IPS-NIHi7 (cell line): ENCODE data around the gene LRP1B.

Source experiments
- DNase-seq: peaks from one replicate; pipeline ENCODE4 v3.0.0; 2012; ENCODE audit warnings: mixed read lengths; ENCODE audit errors: extremely low spot score

Gene LRP1B

DNA sequence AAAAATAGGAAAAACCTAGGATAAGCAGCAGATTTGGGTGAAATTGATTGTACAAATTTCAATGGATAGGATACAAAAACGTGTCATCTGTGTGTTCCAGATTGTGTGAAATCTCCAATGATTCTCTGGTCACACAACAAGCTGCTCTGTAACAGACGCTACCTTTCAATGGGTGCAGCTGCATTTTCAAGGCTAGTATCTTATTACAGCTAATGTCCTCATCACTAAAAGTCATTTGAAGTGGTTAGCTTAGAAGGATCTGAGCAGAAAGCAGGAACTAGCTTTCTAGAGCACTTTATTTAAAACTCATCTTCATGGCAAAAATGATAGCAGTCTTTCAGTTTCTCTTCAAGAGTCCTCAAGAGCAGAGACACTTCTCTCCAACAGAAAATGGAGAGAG, 364.6 kb downstream of the LRP1B start:
- DNase-seq, result no peak

DNA sequence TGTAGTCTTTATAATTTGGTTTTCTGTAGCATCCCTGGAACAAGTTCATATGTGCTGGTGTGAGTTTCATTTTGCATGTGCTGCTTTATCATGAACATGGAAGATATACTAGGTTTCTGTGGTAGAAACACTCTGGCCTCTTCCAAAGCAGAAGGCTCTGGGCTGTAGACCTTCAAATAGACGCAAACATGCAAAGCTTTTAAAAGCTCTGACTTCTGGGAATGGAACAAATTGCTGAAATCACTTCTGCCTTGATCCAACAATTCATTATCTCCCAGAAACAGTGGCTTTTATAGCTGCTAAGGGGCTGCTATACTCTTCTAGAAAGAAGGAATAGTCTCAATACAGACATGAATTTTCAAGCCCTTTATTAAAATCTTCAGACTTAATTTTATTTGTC, 382.2 kb downstream of the LRP1B start:
- DNase-seq, result no peak

DNA sequence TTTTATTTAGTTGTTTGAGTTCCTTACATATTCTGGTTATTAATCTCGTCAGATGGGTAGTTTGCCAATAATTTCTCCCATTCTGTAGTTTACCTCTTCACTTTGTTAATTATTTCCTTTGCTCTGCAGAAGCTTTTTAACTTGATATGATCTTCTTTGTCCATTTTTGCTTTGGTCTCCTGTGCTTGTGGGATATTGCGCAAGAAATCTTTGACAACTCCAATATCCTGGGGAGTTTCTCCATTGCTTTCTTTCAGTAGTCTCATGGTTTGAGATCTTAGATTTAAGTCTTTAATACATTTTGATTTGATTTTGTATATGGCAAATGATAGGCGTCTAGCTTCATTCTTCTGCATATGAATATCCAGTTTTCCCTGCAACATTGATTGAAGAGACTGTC, 389.2 kb downstream of the LRP1B start:
- no peak for DNase-seq

GRCh38 chr2:141737492-141738255, 393.1 kb downstream of the LRP1B start:
- no peak for DNase-seq

GRCh38 chr2:141736466-141736865, 394.4 kb downstream of the LRP1B start:
- DNase-seq, result no peak

GRCh38 chr2:141728886-141729285, 401.9 kb downstream of the LRP1B start:
- peak; percentile 8 for DNase-seq

DNA sequence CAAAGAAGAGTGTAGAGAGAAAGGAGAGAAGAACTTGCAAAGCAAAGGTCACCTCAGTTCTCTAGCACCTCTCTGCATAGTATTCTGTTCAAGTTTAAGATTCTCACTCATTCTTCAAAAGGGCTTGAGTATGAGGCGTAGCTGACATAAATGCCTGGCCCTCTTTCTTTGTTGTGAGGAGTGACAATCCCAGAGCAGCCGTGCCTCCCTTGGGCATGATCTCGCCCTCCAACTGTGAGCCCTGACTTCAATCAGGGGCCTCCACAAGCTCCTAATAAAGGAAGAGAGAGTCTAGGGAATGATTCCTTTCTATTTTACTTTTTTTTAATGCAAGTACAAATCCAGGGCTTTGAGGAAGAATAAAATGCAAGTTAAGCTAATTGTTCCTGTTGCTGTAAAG, 402.7 kb downstream of the LRP1B start:
- peak; percentile 13 for DNase-seq

DNA sequence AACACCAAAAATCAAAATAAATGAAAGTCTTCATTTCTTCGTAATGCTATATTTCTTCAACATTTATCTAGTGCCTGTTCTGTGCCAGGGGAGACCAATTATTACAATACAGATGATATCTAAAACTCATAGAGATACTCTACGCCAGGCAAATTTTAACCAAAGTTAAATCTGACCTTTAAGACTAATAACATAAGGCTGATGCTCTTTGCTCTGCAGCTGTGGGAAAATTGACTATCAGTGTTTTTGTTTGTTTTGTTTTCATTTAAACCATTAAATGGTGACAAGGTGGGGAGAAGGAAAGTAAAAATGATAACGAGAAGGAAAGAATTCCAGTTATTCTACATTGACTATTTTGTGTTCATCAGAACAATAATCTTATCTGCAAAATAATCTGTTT, 406.4 kb downstream of the LRP1B start:
- no peak for DNase-seq

- no peak for DNase-seq
Measured at GRCh38 chr2:141723814-141724213, 407.0 kb downstream of the LRP1B start.

- no peak for DNase-seq
Measured at GRCh38 chr2:141720476-141720875, 410.3 kb downstream of the LRP1B start.

GRCh38 chr2:141714496-141714895, 416.3 kb downstream of the LRP1B start:
- no peak for DNase-seq

GRCh38 chr2:141711627-141712026, 419.2 kb downstream of the LRP1B start:
- no peak for DNase-seq

DNA sequence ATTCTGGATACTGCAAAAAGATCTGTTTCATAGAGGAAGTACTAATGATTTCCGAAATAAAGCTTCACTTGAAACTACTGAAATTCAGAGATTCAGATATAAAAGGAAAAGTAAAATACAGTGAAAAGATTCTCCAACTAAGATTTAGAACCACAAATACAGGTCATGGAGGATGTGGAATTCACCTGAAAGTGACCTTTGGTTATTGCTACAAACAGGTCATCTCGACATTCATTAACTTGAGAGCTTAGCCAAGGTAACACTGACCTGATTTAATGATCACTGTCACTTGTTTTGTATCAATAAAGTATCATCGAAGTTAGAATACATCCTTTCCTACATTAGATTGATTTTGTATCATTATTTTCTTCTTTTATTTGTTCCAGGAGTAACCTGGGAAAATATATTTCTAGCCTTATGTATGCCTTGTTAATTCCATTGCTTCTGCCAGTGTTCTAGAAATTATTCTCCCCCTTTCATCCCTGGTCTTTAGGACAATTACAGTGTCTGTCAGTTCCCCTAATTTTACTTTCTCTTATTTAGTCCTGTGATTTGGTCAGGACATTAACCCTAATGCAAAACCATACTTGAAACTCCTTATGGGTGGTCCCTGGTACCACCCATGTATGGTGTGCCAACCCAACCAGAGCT, 420.1 kb downstream of the LRP1B start:
- no peak for DNase-seq

GRCh38 chr2:141709756-141710155, 421.1 kb downstream of the LRP1B start:
- DNase-seq, result no peak

- DNase-seq, result no peak
Measured at GRCh38 chr2:141707486-141707885, 423.3 kb downstream of the LRP1B start.

DNA sequence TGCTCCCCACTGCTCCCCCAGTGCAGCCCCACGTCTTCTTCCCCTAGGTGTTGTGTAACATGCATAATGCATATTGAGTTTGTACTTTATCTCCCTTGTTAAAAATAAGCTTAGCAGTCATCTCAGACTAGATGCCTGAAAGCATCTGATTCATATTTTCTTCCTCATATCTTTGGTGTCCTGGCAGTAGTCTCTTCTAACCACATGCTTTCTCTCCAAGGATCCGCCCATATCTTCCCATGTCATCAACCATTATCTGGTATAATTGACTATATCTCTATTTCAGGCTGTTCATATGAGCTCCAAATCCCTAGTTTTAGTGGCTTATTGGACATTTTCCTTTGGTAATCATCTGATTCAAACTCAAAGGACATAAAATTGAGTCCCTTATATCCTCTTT, 426.3 kb downstream of the LRP1B start:
- DNase-seq, result no peak

DNA sequence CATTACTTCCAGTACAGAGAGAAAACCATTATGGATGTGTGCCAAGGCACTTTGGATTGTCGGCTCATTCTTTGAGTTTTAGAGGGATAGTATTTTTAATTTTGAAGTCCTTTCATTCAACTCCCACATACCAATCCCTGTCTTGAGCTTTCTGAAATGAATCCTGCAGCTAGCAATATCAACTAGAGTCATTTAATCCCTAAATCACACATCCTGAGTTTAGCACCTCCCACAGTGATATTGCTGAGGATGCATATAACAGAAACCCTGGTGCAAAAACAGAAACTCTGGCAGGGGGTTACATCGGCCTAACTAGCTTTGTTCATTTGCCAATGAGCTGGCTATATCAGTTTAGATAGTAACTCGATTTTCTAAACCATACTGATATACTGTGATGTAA, 427.3 kb downstream of the LRP1B start:
- no peak for DNase-seq

GRCh38 chr2:141701618-141702017, 429.2 kb downstream of the LRP1B start:
- DNase-seq, result no peak

DNA sequence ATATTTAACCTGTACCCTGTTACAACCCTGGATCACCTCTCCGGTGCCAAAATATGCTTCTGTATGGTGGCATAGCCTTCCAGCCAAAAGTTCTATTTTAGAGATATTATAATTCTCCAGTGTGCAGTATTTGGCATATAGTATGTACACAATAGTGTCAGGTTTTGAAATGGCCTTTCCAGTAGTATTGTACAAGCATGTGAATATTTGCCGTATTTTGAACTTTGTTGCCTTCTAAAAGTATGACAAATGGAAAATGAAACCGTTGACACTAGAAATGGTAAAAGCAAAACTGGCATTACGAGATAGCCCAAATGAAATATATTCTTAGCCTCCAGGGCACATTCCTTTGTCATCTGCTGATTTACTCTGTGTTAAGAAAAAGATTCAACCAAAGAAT, 431.2 kb downstream of the LRP1B start:
- DNase-seq, result no peak

- DNase-seq, result no peak
Measured at GRCh38 chr2:141698500-141698899, 432.3 kb downstream of the LRP1B start.

DNA sequence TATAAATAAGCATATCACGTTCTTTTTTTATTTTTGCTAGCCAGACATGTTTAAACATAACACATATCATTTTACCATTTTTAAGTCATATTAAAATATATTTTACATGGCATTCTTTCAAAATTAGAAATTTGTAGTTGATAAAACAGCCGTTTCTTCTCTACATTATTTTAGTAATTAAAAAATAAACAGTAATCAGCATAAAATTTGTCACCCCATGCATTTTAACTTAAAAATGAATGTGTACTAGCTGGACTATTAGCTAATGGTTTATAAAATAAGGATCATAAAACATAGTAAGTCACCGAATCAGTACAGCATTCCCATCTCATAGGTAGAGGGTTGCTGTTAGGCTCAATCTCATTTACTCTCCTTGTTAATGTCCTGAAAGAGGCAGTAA, 433.8 kb downstream of the LRP1B start:
- no peak for DNase-seq

DNA sequence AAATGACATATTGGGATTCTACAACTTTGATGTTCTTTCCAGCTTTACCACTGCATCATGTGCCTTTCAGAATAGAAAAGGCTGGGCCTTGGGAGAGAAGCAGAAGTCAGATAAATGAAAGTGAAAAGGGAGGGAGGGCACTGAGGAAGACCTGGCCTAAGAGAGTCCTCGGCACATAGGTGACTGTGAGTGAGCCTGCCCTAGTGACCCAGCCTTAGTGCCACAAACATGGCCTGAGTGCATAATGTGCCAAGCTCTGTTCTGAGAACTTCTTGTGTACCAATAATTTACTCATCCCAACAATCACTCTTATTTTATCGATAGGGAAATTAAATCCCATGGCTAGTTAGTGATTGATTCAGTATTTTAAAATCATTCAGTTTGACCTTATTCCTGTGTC, 436.6 kb downstream of the LRP1B start:
- DNase-seq, result no peak

- DNase-seq, result no peak
Measured at GRCh38 chr2:141692829-141693228, 438.0 kb downstream of the LRP1B start.

DNA sequence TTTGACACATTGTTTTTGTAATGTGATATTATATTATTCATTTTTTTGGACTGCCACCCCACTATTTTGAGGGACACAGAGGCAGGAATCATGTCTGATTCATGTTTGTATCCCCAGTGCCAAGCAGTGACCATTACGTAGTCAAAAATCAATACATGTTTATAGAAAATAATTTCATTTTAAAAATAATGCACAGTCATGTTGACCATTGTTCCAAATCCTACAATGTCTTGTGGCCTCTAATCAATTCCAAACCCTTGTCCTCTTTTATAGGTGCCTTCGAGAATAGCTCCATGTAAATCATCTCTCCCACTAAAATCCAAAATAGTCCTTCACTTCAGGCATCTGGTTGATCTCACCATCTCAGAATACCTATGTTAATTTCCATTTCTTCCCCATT, 454.7 kb downstream of the LRP1B start:
- DNase-seq, result no peak
